Activated CD8-positive, alpha-beta memory T cell treated with anti-CD3 and anti-CD28 coated beads, Interleukin-2, amount 50 U/mL, for 4 hours (primary cell): Measurements from ENCODE around the gene TTLL5.

Experiments used
- DNase-seq: peaks from one replicate; pipeline ENCODE4 v3.0.0-alpha.2; 2020

The TTLL5 gene

GRCh38 chr14:75979071-75979571 lies 318.1 kb downstream of the TTLL5 start:
- peak; percentile 32 for DNase-seq

GRCh38 chr14:75979648-75980565 lies 318.9 kb downstream of the TTLL5 start:
- DNase-seq, result no peak

DNA sequence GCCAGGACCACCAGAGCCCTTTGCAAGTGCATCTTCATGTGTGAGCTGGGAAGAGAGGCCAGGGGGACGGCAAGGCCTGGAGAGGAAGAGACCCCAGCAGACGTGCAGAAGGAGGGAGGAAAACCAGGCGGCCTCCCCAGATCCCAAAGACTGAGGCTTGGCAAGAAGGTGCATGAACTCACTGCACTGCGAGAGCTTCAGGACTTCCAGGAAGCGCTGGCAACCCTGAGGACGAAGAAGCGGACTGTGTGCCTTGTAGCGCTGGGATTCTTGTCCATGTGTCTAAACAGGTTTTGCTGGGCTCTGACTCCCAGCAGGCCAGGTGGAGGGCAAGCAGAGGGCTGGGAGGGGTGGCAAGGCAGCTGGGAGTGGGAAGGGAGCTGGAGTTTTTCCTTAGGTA lies 319.8 kb downstream of the TTLL5 start:
- DNase-seq, result no peak

DNA sequence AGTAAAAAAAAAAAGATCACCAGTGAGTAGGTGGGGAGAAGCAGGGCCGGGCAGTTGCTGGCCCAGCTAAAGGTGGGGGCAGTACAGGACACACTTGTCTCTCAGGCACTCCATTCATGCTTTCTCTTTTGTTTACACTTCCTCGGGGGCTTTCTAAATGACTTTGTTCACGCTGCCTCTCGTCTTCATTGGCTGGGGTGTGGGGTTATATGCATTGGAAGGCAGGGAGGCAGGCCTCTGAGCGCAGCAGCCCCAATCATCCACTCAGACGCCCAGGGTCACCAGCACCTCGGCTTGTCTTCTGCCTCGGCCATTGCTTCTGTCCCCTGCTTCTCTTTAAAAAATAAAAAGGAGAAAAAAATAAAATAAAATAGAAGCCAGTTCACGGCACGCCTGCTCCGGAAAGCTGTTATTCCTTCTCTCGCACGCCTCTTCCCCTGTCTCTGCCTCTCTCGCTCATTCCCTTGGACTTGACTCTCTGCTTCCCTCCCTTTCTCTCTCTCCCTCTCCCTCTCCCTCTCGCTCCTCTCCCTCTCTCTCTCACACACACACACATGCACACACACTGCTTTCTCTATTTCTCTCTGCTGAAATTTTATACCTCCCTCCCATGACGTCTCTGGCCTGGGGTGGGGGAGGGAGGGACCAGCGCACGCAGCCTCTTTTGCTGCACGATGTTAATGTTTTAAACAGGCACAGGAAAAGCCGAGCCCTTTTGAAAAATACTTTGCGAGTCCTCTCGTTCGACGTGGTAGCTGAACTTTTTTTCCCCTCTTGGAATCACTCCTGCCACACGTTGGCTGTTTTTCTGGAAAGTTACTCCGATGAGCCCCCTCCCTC lies 320.6 kb downstream of the TTLL5 start, which contains the start of gene TGFB3:
TGFB3 (minus strand) TSS at position 570 of the 840 bp plus-strand sequence. CDS start 1,102 bp downstream, outside the sequence.
- DNase-seq, result peak; percentile 64

DNA sequence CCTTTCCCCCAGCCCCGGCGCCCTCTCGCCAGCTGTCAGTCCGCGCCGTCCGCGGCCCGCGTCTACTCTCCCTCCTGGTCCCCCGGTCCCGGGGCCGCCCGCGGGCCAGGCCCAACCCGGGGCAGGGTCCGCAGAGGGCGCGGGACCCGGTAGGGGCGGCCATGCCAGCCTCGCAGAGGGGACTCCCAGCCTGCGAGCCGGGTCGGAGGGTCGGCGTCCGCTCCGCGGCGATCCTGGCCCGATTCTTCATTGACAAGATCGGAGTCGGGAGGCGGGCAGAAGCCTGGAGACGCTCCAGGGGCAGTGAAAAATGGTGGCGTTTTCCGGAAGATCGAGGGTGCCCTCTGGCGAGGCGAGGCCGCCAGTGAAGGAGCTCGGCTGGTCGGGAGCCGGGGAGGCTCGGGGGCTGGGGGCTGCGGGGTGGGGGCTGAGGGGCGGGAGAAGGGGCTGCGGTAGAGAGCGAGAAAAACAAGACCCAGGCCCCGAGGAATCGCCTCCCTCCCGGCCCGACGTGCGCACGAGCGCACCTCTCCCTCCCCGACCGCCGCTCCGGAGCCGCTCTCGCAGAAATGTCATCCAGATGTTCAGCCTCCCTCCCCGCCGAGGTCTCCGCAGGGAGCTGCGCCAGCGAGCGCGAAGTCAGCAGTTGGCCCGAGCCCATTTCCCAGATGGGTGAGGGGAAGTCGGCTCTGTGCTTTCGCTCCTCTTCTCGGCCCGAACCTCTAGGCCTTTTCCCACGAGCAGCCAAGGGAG lies 321.4 kb downstream of the TTLL5 start:
- peak; percentile 77 for DNase-seq

GRCh38 chr14:75983019-75983358 lies 321.9 kb downstream of the TTLL5 start:
- no peak for DNase-seq

DNA sequence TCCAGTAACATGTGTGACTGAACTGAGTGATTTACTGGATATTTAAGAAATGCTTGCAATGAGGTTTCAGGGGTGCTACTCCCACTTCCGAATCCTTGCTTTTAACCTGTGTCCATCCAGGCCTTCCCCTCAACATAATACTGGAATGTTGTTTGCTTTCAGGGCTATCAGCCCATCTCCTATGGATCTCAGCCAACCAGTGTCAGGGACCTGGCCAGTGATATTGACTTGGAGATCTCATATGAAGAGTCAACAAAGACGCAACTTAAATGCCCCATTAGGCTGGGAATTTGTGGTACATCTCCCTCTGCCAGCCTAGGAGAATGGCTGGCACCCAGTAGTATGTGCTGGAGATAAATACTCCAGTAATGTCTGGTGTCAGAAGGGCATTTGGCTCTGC lies 323.6 kb downstream of the TTLL5 start:
- no peak for DNase-seq

GRCh38 chr14:75985618-75986438 lies 324.8 kb downstream of the TTLL5 start, which contains the start of gene IFT43:
Gene IFT43 (plus strand): TSS chr14:75985763. CDS start chr14:75985787, 24 bp downstream.
- DNase-seq, result peak; percentile 93

- DNase-seq, result no peak
Observed at GRCh38 chr14:75986439-75986765, 325.4 kb downstream of the TTLL5 start.

DNA sequence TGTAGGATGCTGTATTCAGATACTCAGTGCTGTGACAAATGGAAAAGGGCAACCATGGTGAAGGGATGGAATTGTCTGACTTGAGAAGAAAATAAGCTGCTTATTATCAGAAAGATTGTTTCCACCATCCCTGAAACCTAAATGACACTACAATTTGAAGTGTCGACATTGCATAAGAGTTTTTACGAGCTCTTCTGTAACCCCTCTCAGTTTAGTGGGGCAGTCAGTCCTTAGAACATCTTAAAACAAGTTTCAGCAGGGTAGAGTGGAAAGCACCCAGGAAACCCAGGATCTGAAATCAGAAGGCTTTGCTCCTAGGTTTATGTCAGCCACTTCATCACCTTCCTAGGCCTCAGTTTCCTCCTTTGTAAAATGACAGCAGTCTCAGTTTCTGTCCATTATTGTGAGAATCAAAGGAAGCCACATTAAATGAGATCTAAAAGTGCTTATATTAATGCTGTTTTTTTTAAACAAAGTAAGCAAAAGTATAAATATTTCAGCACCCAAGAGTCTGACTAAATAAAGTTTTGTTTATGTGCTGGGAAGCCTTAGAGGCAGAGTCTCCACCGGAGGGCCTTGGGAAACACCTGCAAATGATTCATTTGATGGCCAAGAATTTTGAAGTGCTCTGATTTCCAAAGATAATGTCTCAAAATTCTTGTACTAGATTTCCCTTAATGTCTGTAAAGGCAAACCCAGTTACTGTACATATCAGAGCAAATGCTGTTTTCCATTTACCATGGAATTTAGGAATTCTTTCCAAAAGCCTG lies 326.3 kb downstream of the TTLL5 start:
- DNase-seq, result no peak

DNA sequence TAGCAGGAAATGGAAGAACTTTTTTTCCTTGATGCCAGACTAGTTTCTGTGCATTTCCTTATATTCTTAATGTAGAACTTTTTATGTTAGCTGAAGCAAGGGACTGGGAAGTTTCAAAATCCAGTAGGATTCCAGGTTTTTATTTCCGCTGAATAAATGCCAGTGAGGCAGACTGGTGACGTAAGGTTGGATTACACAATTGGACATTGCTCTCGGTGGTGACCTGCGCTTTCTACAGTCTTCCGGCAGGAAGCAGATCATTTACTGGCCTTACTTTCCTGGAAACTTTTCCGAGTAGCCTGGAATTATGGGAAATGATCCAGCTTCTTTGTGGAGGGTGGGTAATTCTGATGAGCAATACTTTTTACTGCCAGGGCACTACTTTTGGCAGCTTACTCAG lies 328.1 kb downstream of the TTLL5 start:
- no peak for DNase-seq

GRCh38 chr14:75990297-75990696 lies 329.3 kb downstream of the TTLL5 start:
- DNase-seq, result no peak

DNA sequence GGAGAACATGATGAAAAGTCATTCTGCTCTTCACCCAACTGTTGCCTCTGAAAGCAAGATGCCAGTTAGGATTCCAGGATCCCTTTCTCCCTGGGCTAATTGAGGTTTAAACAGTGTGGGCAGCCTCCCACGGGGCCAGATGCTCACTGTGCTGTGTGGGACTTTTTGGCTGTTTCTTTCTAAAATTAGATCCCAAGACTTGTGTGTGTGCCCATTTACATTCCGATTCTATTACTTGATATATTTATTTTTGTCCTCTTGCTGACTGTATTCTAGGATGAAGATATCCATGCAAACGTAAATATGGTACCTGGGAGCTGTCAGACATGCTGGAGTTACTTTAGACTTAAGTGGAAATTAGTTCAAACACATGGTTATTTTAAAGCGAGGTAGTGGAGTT lies 330.7 kb downstream of the TTLL5 start:
- no peak for DNase-seq

DNA sequence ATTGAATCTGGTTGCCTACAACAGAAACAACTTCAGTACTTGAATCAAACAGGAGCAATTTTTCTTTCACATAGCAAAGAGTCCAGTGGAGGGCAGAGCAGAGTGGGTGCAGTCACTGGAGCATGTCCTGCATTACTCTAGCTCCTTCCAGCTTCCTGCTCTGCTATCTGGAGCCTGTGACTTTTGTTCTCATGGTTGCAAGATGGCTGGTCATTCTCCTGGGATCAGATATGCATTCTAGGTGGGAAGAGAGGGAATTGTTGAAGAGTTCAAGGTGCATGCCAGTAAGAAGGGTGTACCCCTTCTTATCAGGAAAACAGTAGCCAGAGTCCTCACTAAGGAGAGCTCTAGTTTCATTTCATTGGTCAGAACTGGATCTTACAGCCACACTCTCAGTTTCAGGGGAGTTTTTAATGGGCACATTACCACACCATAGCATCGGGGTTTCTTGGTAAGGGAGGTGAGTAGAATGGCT lies 332.6 kb downstream of the TTLL5 start:
- DNase-seq, result no peak

- DNase-seq, result no peak
Observed at GRCh38 chr14:75995372-75996041, 334.5 kb downstream of the TTLL5 start.

GRCh38 chr14:75996488-75996887 lies 335.4 kb downstream of the TTLL5 start:
- no peak for DNase-seq

- no peak for DNase-seq
Observed at GRCh38 chr14:75999511-76000190, 338.6 kb downstream of the TTLL5 start.

DNA sequence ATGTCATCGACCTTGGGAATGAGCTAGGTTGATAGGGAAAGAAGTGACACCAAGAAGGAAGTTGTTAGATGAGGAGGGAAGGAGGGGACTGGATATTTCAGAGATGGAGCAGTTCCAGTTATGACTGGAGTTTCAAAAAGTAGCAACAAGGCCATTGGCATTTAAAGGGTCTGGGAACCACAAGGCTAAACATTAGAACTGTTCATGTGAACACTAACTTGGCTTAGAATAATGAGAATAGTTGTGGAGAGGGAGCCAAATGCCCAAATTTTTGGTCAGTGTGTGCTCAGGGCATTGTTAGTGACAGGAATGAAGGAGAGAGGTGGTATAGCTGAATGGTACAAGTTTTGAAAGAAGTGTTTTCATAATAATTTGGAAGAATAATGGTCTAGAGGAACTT lies 341.3 kb downstream of the TTLL5 start:
- DNase-seq, result no peak
